Stimulated activated CD4-positive, alpha-beta T cell treated with anti-CD3 and anti-CD28 coated beads, Interleukin-12 subunit alpha, Interleukin-12 subunit beta, amount 100 ng/mL, for 24 hours (primary cell): Measurements from ENCODE around the gene MCM3.

Source experiments
- DNase-seq, 2 experiments: peaks; one replicate each; pipeline ENCODE4 v3.0.0-alpha.2; 2020; ENCODE audit warnings: low read depth in 2 of 2

Gene MCM3

DNA sequence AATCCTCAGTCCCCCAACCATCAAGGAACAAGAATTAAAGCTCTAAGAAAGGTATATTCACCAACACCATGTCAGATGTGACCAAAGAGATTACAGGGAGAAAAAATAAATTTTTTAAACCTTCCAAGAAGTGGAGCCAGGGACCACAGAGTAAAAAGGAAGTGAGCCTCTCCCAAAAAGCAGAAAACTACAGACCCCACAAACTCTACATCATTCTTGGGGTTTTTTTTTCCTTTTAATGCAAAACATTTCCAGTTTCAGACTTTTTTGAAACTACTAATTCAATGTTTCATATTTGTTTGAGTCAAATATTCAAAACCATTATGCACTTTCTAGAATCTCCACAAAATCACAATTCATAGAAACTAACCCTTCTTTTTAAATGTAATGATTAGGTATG is 33.4 kb downstream of the MCM3 start:
- no peak for DNase-seq

- DNase-seq = no peak
These were observed 35.5 kb downstream of the MCM3 start for GRCh38 chr6:52249078-52249477.

DNA sequence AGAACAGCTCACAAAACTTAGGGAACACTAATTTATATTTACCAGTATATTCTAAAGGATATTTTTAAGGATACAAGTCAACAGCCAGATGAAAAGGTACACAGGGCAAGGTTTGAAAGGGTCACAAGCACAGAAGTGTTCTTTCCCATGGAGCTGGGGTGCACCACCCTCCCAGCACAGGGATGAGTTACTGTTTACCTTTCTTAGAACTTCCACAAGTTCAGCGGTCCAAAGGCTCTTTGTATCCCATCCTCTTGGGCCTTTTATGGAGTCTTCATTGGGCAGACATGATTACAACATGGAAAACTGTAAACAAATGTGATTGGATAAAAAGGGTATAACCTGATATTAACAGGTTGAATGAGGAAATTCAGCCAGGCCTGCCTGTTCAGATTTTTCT is 39.1 kb downstream of the MCM3 start:
- DNase-seq = no peak

GRCh38 chr6:52244400-52244799 is 40.1 kb downstream of the MCM3 start, which contains the start of gene IL17F:
IL17F (minus strand) TSS chr6:52244500; CDS start chr6:52244429, 71 bp downstream.
- no peak for DNase-seq

GRCh38 chr6:52243282-52243893 is 41.2 kb downstream of the MCM3 start:
- no peak for DNase-seq

DNA sequence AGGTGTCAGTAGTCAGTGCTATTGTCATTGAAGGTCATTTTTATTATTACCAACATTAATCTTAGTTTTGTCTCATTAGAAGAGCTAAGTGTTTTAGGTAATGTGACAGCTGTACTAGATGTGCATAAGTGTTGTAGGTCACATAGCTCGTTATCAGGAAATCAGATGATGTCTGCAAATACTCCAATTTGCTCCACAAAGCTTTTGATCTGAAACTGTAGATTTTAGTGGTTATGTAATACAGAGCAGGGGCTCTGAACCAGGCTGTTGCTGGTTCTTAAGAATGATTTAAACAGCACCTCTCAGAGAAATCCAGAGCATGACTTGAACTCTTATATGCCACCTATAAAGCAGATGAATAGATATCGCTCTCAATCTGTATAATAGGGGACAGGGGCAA is 42.7 kb downstream of the MCM3 start:
- no peak for DNase-seq

DNA sequence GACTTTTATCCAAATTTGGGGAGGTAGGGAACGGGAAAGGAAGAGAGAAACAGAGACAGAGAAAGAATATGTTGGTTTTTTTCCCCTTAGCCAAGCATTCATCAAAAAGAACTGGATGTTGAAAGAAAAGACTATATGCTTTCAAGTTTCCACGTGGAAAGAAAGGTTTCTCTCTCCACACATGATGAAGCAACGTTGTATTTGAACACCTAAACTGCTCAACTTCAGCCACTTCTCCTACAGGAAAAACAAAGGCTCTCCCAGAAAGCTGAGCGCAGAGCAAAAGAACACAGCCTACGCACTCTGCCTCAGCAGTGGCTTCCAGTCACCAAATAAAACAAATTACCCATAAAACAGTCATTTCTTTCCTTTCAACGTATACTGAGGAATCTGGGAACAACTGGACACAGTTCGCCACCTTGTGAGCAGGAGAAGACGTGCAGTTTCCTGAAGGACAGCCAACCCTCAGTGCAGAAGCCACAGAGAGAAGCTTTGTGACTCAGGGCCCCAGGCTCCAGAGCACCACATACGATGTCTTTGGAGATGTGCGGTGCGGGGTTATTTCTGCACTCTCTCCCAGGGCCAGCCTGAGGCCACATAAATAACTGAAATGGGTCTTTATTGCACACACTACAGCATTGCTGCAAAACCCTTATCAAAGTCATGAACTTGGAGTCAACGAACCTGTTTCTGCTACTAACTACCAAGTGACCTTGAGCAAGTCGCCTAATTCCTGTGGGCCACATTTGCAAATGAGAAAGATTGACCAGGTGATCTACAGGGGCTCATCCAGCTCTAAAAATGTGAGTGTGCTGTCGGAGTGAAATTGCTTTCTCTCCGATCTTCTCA is 50.3 kb downstream of the MCM3 start:
- DNase-seq = peak in 1 of 2 experiments; percentile 46

DNA sequence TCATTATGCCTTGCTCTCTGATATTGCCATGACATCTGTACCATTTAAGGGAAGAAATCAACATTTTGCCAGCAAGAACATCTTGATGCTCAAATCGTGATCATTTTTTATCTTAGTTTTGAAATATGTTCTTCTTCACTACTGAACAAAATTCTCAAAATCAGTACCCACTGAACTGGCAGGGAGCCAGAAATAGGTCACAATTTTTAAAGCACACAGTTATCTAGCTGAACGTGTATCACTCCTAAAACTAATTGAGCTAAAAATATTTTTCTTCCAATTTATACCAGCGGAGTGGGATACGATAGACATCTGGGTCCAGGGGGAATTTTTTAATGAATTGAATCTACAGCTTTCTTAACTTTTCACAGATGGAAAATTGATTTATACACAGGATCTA is 51.5 kb downstream of the MCM3 start:
- DNase-seq = no peak

GRCh38 chr6:52231406-52232127 is 53.0 kb downstream of the MCM3 start:
- DNase-seq = no peak

DNA sequence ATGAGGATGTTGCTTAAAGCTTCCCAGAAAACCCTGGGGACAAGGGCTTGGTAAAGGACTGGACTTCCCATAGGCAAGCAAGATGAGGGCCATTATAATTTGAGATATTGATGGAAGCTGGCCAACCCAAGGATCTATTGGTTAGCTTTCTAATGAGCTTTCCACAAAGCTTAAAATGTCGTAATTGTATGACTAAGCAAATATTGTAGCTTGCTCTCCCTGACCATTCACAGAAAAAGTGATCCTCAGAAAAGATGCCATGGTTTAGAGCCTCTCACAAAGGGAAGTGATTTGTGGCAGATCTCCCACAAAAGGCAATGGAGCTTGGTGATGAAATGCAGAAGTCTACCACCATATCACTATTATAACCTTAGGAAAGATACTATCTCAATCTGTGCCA is 53.9 kb downstream of the MCM3 start:
- DNase-seq = no peak

DNA sequence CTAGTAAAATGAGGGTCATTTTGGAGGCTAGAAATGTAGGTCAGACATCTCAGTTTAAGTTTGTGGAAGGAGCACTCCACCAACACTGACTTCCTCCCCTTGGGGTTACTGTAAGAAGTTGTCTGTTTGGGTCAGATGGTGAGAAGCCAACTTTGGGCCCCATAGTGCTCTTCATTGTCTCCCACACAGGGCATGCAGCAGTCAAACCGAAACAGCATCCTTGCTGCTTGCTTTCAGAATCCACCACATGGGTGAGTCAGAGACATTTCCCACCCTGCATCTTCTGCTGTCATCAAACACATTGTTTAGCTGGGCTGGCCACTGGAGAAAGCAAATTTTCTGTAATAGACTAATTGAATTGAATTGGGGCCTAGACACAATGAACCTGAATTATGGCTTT is 57.0 kb downstream of the MCM3 start:
- DNase-seq = peak; percentile 40 to 66

GRCh38 chr6:52221302-52221701 is 63.2 kb downstream of the MCM3 start:
- DNase-seq = peak in 1 of 2 experiments; percentile 35

- no peak for DNase-seq
These were observed 66.8 kb downstream of the MCM3 start for GRCh38 chr6:52217761-52218160.

GRCh38 chr6:52216932-52217575 is 67.5 kb downstream of the MCM3 start:
- DNase-seq = no peak

GRCh38 chr6:52215787-52216186 is 68.8 kb downstream of the MCM3 start:
- no peak for DNase-seq
